ENCODE results near the gene ACAP2. TPM values are rescaled to one million over a fixed set of nuclear protein-coding genes. Genes with fewer than 3 reads are reported as not detected.

Gene ACAP2
- total and polyA plus RNA-seq, 12 donors = 4.5 to 54.3 (median 29.8) TPM

DNA sequence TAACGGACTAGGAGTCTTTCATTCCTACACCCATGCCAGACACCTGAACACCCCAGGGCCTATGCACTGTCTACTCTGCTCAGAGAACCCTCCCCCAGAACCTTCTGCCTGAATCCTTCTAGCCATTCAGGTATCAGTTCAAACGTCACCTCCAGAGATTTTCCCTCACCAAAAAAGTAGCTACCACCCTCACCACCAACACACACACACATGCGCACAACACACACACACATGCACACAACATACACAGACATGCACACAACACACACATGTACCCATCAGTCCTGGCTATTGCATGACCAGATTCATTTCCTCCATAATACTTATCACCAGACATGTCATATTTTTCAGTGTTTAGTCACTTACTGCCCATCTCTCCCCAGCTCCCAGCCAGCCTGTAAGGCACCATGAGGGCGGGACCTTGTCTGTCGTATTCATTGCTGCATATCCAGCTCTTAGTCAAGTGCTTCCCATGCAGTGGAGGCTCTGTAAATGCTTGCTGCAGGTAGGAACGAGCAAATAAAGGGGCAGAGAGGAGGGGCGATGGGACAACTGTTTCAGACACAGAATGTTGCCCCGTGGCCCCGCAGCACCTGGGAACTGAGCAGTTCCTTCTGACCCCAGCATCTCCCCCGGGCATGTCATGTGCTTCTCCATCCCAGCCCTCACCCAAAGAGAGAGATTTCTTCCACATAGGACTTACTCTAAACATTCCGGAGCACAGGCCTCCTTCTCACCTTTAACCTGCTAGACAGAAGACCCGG lies 201.0 kb downstream of the ACAP2 start:
- intact Hi-C loops (cut with DNase I) = no loop called here
- TF ChIP-seq, protein P1, sequence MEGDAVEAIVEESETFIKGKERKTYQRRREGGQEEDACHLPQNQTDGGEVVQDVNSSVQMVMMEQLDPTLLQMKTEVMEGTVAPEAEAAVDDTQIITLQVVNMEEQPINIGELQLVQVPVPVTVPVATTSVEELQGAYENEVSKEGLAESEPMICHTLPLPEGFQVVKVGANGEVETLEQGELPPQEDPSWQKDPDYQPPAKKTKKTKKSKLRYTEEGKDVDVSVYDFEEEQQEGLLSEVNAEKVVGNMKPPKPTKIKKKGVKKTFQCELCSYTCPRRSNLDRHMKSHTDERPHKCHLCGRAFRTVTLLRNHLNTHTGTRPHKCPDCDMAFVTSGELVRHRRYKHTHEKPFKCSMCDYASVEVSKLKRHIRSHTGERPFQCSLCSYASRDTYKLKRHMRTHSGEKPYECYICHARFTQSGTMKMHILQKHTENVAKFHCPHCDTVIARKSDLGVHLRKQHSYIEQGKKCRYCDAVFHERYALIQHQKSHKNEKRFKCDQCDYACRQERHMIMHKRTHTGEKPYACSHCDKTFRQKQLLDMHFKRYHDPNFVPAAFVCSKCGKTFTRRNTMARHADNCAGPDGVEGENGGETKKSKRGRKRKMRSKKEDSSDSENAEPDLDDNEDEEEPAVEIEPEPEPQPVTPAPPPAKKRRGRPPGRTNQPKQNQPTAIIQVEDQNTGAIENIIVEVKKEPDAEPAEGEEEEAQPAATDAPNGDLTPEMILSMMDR (IDR thresholded peaks at IDR 0.05) = no peak
- no peak for TF ChIP-seq POLR2A (IDR thresholded peaks at IDR 0.05)
- no peak overlapping the region for H3K4me3 ChIP-seq
- no peaks in the 10 kb centered on the region for H3K36me3 ChIP-seq (replicated peaks in 1 of 2)
- no peaks in the 10 kb centered on the region for H3K27me3 ChIP-seq
- peaks cover 0 to 26% of the 10 kb centered on the region in 2 donors for H3K4me1 ChIP-seq (replicated peaks in 1 of 2)
- peak in 3 of 7 donors; percentile 5 to 45 (median 16) for DNase-seq
- no peaks in the 10 kb centered on the region for H3K9me3 ChIP-seq (replicated peaks in 1 of 3)
- H3K27ac ChIP-seq = peak overlapping the region in 1 of 5 donors; percentile 81
- WGBS, 4 donors = 89 to 95% (median 92%) methylated on average over 12 of the region's 12 CpGs

GRCh38 chr3:195240939-195241338 lies 201.9 kb downstream of the ACAP2 start:
- 84 to 91% (median 87%) methylated on average over 5 to 6 of the region's 6 CpGs for WGBS, 4 donors
- H3K4me3 ChIP-seq = no peak overlapping the region
- TF ChIP-seq POLR2A (IDR thresholded peaks at IDR 0.05) = no peak
- TF ChIP-seq, protein P1 (IDR thresholded peaks at IDR 0.05) = no peak
- intact Hi-C loops (cut with DNase I) = no loop called here
- peaks cover 0 to 26% of the 10 kb centered on the region in 2 donors for H3K4me1 ChIP-seq (replicated peaks in 1 of 2)
- H3K9me3 ChIP-seq (replicated peaks in 1 of 3) = no peaks in the 10 kb centered on the region
- H3K27ac ChIP-seq = peak overlapping the region in 3 of 5 donors; percentile 7 to 86 (median 81)
- H3K36me3 ChIP-seq (replicated peaks in 1 of 2) = no peaks in the 10 kb centered on the region
- no peaks in the 10 kb centered on the region for H3K27me3 ChIP-seq
- peak in 3 of 7 donors; percentile 26 to 57 (median 33) for DNase-seq

DNA sequence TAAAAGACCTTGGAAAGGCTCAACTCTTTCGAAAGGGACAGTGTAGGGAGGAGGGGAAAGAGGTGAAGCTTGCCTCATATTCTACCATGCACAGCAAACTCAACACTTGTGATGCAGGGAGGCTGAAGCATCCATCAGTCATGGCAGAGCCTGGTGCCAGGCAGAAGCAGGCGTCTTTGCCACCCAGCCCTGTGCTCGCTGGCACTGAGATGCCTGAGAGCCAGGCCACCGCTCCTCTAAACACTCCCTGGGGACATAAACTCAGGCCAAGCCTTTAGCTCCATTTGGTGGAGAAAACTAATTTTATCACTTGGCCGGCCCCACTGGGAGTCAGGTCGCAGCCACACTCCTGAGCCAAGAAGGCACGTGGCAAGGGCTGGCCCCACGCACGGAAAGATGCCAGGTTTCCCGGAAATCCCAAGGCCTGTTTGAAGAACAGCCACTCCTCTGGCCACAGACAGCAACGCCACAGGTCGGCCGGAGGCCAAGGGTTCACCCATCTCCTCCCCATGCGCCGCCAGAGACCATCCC lies 202.6 kb downstream of the ACAP2 start:
- Histone ChIP-seq H3K4me1 (replicated peaks in 1 of 2) (peaks cover 0 to 26% of the 10 kb centered on the region in 2 donors), H3K4me3 (no peak overlapping the region), H3K9me3 (replicated peaks in 1 of 3) (no peaks in the 10 kb centered on the region), H3K36me3 (replicated peaks in 1 of 2) (no peaks in the 10 kb centered on the region), H3K27me3 (no peaks in the 10 kb centered on the region), H3K27ac (peak overlapping the region in 3 of 5 donors; percentile 7 to 86 (median 81))
- DNase-seq = peak; percentile 35 to 91 (median 71)
- intact Hi-C loops (cut with DNase I) = no loop called here
- 60 to 76% (median 65%) methylated on average over 4 to 15 of the region's 15 CpGs for WGBS, 4 donors
- TF ChIP-seq, protein P1 (IDR thresholded peaks at IDR 0.05) = no peak
- TF ChIP-seq POLR2A (IDR thresholded peaks at IDR 0.05) = no peak

- Histone ChIP-seq H3K27me3 (no peaks in the 10 kb centered on the region), H3K9me3 (replicated peaks in 1 of 3) (no peaks in the 10 kb centered on the region), H3K4me3 (no peak overlapping the region), H3K36me3 (replicated peaks in 1 of 2) (no peaks in the 10 kb centered on the region), H3K4me1 (replicated peaks in 1 of 2) (peaks cover 0 to 26% of the 10 kb centered on the region in 2 donors), H3K27ac (peak overlapping the region in 3 of 5 donors; percentile 7 to 86 (median 81))
- intact Hi-C loops (cut with DNase I) = no loop called here
- 75 to 95% (median 88%) methylated on average over 3 of the region's 3 CpGs for WGBS, 4 donors
- TF ChIP-seq POLR2A (IDR thresholded peaks at IDR 0.05) = no peak
- TF ChIP-seq, protein P1 (IDR thresholded peaks at IDR 0.05) = no peak
- peak in 1 of 7 donors; percentile 17 for DNase-seq
Observed at GRCh38 chr3:195239121-195239520, 203.7 kb downstream of the ACAP2 start.
